Measurements from ENCODE around the gene TXNDC2.

TXNDC2 gene

DNA sequence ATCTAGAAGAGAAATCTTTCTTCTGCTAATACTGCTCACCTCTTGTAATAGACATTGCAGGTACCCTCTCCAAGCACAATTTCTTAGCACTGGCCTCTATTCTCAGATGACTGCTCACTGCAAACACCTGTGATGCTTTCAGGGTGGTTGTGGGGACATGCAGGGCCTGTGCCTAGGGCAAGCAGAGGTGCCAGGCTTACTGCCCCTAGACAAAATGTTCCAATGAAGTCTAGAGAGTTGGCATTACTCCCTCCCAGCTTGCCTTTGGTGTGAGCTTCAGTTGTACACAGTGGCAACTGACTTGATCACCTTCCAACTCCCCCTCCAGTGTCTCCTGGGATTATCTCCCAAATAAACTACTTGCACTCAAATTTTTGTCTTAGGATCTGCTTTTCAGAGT, 12.9 kb upstream of the TXNDC2 start:
- ATAC-seq (ENCODE audit: low read depth) (no peak), DNase-seq (ENCODE audit: low spot score) (no peak)
- H3K36me3 ChIP-seq (ENCODE audit: low read depth), result no peaks in the 10 kb centered on the region
- no peak overlapping the region for H3K27ac ChIP-seq (ENCODE audit: poor library complexity, severe bottlenecking)
- TF ChIP-seq CTCF (IDR thresholded peaks at IDR 0.05; ENCODE audit: poor library complexity, severe bottlenecking), result no peak
- no peak overlapping the region for H3K4me3 ChIP-seq (ENCODE audit: severe bottlenecking)
- peaks cover 51% of the 10 kb centered on the region for H3K4me1 ChIP-seq (ENCODE audit: insufficient read depth, poor library complexity, severe bottlenecking)
- H3K9me3 ChIP-seq (ENCODE audit: severe bottlenecking), result no peaks in the 10 kb centered on the region
- H3K27me3 ChIP-seq (ENCODE audit: insufficient read depth, poor library complexity, severe bottlenecking), result no peaks in the 10 kb centered on the region

DNA sequence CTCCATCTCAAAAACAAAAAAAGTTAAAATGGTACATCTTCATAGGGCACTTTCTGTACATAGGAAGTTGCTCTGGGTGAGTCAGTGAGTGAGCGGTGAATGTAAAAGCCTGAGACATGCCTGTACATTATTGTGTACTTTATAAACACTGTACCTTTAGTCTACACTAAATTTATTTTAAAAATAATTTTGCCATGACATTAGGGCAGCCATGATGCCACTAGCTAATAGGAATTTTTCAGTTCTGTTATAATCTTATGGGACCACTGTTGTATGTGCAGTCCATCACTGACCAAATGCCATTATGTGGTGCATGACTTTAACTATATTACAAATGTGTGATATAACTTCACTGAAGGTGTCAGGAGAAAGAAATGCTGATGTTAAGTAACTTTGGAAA, 11.0 kb upstream of the TXNDC2 start:
- TF ChIP-seq CTCF (IDR thresholded peaks at IDR 0.05; ENCODE audit: poor library complexity, severe bottlenecking), result no peak
- Histone ChIP-seq H3K9me3 (ENCODE audit: severe bottlenecking) (no peaks in the 10 kb centered on the region), H3K4me1 (ENCODE audit: insufficient read depth, poor library complexity, severe bottlenecking) (peaks cover 33% of the 10 kb centered on the region), H3K36me3 (ENCODE audit: low read depth) (no peaks in the 10 kb centered on the region), H3K27ac (ENCODE audit: poor library complexity, severe bottlenecking) (peak overlapping the region; percentile 46), H3K4me3 (ENCODE audit: severe bottlenecking) (no peak overlapping the region), H3K27me3 (ENCODE audit: insufficient read depth, poor library complexity, severe bottlenecking) (no peaks in the 10 kb centered on the region)
- DNase-seq (ENCODE audit: low spot score), result no peak
- ATAC-seq (ENCODE audit: low read depth), result peak; percentile 75

DNA sequence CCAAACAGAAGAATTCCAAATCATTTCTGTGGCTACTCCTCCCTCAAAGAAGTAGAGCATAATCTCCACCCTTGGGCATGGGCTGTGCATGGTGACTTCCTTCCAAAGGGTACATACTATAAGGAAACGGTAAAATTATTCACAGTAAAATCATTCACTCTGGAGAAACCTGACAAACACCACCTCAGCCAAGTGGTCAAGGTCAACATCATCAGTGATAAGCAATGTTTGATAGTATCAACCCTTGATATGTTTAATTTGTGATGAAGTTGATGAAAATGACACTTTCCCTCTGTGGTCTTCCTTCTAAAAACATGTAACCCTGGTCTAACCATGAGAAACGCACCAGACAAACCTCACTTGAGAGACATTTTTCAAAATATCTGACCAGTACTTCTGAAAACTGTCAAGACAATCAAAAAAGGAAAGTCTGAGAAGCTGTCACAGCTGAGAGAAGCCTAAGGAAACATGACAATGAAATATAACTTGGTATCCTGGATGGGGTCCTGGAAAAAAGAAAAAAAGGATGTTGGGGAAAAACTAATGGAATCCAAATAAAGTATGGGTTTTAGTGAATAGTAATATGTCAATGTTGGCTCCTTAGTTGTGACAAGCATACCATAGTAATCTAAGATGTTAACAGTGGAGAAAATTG, 9.4 kb upstream of the TXNDC2 start:
- H3K27me3 ChIP-seq (ENCODE audit: insufficient read depth, poor library complexity, severe bottlenecking), result no peaks in the 10 kb centered on the region
- peak overlapping the region; percentile 76 for H3K27ac ChIP-seq (ENCODE audit: poor library complexity, severe bottlenecking)
- H3K4me3 ChIP-seq (ENCODE audit: severe bottlenecking), result no peak overlapping the region
- DNase-seq (ENCODE audit: low spot score) (no peak), ATAC-seq (ENCODE audit: low read depth) (no peak)
- H3K9me3 ChIP-seq (ENCODE audit: severe bottlenecking), result no peaks in the 10 kb centered on the region
- no peak for TF ChIP-seq CTCF (IDR thresholded peaks at IDR 0.05; ENCODE audit: poor library complexity, severe bottlenecking)
- peaks cover 26% of the 10 kb centered on the region for H3K4me1 ChIP-seq (ENCODE audit: insufficient read depth, poor library complexity, severe bottlenecking)
- H3K36me3 ChIP-seq (ENCODE audit: low read depth), result no peaks in the 10 kb centered on the region

GRCh38 chr18:9876867-9877654, 8.7 kb upstream of the TXNDC2 start:
- peak; percentile 71 for ATAC-seq (ENCODE audit: low read depth)
- peak overlapping the region; percentile 76 for H3K27ac ChIP-seq (ENCODE audit: poor library complexity, severe bottlenecking)
- no peaks in the 10 kb centered on the region for H3K36me3 ChIP-seq (ENCODE audit: low read depth)
- H3K4me1 ChIP-seq (ENCODE audit: insufficient read depth, poor library complexity, severe bottlenecking), result peaks cover 26% of the 10 kb centered on the region
- TF ChIP-seq CTCF (IDR thresholded peaks at IDR 0.05; ENCODE audit: poor library complexity, severe bottlenecking), result no peak
- H3K9me3 ChIP-seq (ENCODE audit: severe bottlenecking), result no peaks in the 10 kb centered on the region
- no peaks in the 10 kb centered on the region for H3K27me3 ChIP-seq (ENCODE audit: insufficient read depth, poor library complexity, severe bottlenecking)
- DNase-seq (ENCODE audit: low spot score), result no peak
- no peak overlapping the region for H3K4me3 ChIP-seq (ENCODE audit: severe bottlenecking)

GRCh38 chr18:9877655-9878014, 8.1 kb upstream of the TXNDC2 start:
- TF ChIP-seq CTCF (IDR thresholded peaks at IDR 0.05; ENCODE audit: poor library complexity, severe bottlenecking), result no peak
- Histone ChIP-seq H3K27ac (ENCODE audit: poor library complexity, severe bottlenecking) (peak overlapping the region; percentile 76), H3K27me3 (ENCODE audit: insufficient read depth, poor library complexity, severe bottlenecking) (no peaks in the 10 kb centered on the region), H3K36me3 (ENCODE audit: low read depth) (no peaks in the 10 kb centered on the region), H3K4me3 (ENCODE audit: severe bottlenecking) (no peak overlapping the region), H3K4me1 (ENCODE audit: insufficient read depth, poor library complexity, severe bottlenecking) (peaks cover 26% of the 10 kb centered on the region), H3K9me3 (ENCODE audit: severe bottlenecking) (no peaks in the 10 kb centered on the region)
- no peak for ATAC-seq (ENCODE audit: low read depth)
- no peak for DNase-seq (ENCODE audit: low spot score)
